ENCODE results near the gene RBBP8NL.

RBBP8NL gene

GRCh38 chr20:62457831-62458230 is 30.5 kb upstream of the RBBP8NL start:
- Histone ChIP-seq H3K4me3 (ENCODE audit: low read length) (no peak overlapping the region), H3K4me1 (ENCODE audit: insufficient read depth, low read length) (no peaks in the 10 kb centered on the region), H3K36me3 (ENCODE audit: insufficient read depth, low read length) (no peaks in the 10 kb centered on the region), H3K9me3 (ENCODE audit: low read length) (no peaks in the 10 kb centered on the region), H3K27me3 (ENCODE audit: insufficient read depth, low read length) (peaks cover 81% of the 10 kb centered on the region), H2AFZ (ENCODE audit: low read depth, low read length) (no peak overlapping the region)

DNA sequence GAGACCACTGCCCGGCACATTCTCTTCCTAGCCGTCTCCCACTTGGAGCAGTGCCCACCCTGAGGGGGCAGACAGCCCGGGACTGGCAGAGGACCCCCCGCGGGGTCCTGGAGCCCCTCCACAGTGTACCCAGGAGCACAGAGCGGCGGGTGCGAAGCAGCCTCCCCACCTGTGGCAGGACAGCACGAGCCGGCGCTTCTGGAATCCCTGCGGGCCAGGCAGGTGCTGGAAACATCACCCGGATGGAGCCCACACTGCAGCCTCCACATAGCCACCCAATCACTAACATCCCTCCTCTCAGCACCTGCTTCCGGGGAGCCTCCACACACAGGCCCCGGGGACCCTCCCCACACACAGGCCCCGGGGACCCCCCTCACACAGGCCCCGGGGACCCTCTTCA is 29.8 kb upstream of the RBBP8NL start:
- Histone ChIP-seq H3K27me3 (ENCODE audit: insufficient read depth, low read length) (peaks cover 74% of the 10 kb centered on the region), H3K36me3 (ENCODE audit: insufficient read depth, low read length) (no peaks in the 10 kb centered on the region), H3K9me3 (ENCODE audit: low read length) (no peaks in the 10 kb centered on the region), H2AFZ (ENCODE audit: low read depth, low read length) (no peak overlapping the region), H3K4me1 (ENCODE audit: insufficient read depth, low read length) (no peaks in the 10 kb centered on the region), H3K4me3 (ENCODE audit: low read length) (no peak overlapping the region)

DNA sequence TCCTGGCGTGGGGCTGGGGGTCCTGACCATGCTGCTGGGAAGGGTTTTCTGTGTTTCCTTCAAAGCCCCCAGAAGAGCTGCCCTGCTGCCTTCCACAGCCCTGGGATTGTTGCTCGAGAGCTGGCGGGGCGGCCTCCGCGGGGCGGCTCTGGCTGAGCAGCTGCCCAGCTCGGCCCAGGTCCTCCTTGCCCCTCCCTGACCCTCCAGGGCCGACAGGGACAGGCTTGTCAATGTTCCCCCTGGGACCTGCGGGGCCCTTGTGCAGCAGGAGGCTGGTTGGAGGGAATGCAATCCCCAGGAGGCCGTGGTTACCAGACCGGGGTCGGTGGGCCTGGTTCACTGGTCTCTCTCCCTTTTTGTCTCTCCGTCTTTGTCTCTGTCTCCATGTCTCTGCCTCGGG is 28.6 kb upstream of the RBBP8NL start:
- Histone ChIP-seq H3K9me3 (ENCODE audit: low read length) (no peaks in the 10 kb centered on the region), H3K27me3 (ENCODE audit: insufficient read depth, low read length) (peaks cover 62% of the 10 kb centered on the region), H3K36me3 (ENCODE audit: insufficient read depth, low read length) (no peaks in the 10 kb centered on the region), H3K4me1 (ENCODE audit: insufficient read depth, low read length) (no peaks in the 10 kb centered on the region), H2AFZ (ENCODE audit: low read depth, low read length) (no peak overlapping the region), H3K4me3 (ENCODE audit: low read length) (no peak overlapping the region)

DNA sequence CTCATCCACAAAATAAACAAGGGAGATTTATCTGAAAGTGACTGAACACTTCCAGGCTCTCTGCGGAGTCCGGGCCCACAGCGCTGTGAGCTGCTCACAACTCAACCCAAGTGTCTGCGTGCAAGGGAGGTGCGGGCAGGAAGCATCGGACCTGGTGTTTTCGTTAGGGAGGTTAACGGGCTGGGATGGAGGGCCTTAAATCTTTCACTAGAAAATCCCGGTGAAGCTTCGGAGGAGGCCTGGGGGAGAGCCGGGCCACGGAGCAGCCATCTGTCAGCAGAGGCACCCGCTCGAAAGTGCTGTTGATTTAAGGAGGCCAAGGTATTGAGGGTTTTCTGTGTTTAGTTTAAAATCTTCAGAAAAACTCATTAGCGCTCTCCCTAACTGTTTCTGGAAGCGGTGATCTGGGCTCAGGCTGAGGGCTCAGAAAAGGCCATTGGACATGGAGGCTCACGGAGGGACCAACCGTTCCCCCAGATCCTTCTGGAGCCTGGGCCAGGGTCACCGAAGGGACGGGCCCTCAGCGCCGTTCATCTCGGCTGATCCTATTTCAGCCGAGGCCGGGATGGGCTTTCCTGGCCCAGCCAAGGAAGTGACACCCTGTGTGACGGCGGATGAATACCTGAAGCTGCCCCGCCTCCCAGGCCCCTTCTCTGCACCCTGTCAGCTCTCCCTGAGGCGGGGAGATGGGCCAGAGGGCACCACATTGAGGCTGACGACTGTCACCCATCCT is 27.7 kb upstream of the RBBP8NL start:
- no peaks in the 10 kb centered on the region for H3K9me3 ChIP-seq (ENCODE audit: low read length)
- no peaks in the 10 kb centered on the region for H3K36me3 ChIP-seq (ENCODE audit: insufficient read depth, low read length)
- no peak overlapping the region for H3K4me3 ChIP-seq (ENCODE audit: low read length)
- no peaks in the 10 kb centered on the region for H3K4me1 ChIP-seq (ENCODE audit: insufficient read depth, low read length)
- H2AFZ ChIP-seq (ENCODE audit: low read depth, low read length): no peak overlapping the region
- peaks cover 60% of the 10 kb centered on the region for H3K27me3 ChIP-seq (ENCODE audit: insufficient read depth, low read length)

DNA sequence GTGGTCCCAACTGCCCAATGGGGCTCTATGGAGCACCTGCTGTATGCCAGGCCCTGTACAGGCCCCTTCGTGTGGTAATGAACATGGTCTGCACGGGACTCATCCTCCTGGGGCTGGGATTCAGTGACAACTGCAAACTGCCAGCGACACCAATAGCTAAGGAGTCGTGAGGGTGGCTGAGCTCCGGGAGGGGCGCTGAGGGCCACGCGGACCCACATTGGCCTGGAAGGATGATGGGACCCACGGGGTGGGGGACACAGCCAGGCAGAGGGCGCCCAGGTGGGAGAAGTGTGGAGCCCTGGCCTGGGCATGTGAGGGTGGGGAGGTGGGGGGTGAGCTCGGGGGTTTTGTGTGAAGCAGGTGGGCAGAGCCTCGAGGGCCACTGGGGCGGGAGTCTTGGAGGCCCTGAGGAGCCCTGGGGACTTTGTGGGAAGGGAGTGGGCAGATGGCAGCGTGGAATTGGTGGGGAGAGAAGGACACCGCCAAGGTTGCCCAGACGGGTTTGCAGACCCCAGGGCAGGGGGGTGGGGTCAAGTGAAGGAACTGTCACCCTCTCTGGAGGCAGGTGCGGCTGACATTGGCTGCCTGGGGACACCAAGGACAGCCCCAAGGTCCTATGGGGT is 26.0 kb upstream of the RBBP8NL start:
- H3K36me3 ChIP-seq (ENCODE audit: insufficient read depth, low read length): no peaks in the 10 kb centered on the region
- peaks cover 52% of the 10 kb centered on the region for H3K27me3 ChIP-seq (ENCODE audit: insufficient read depth, low read length)
- no peak overlapping the region for H2AFZ ChIP-seq (ENCODE audit: low read depth, low read length)
- no peak overlapping the region for H3K4me3 ChIP-seq (ENCODE audit: low read length)
- H3K4me1 ChIP-seq (ENCODE audit: insufficient read depth, low read length): peaks cover 7% of the 10 kb centered on the region
- no peaks in the 10 kb centered on the region for H3K9me3 ChIP-seq (ENCODE audit: low read length)

- Histone ChIP-seq H3K9me3 (ENCODE audit: low read length) (no peaks in the 10 kb centered on the region), H3K36me3 (ENCODE audit: insufficient read depth, low read length) (no peaks in the 10 kb centered on the region), H3K4me1 (ENCODE audit: insufficient read depth, low read length) (peaks cover 7% of the 10 kb centered on the region), H3K4me3 (ENCODE audit: low read length) (no peak overlapping the region), H3K27me3 (ENCODE audit: insufficient read depth, low read length) (peaks cover 45% of the 10 kb centered on the region), H2AFZ (ENCODE audit: low read depth, low read length) (no peak overlapping the region)
These were observed 25.2 kb upstream of the RBBP8NL start for GRCh38 chr20:62452475-62453095.

DNA sequence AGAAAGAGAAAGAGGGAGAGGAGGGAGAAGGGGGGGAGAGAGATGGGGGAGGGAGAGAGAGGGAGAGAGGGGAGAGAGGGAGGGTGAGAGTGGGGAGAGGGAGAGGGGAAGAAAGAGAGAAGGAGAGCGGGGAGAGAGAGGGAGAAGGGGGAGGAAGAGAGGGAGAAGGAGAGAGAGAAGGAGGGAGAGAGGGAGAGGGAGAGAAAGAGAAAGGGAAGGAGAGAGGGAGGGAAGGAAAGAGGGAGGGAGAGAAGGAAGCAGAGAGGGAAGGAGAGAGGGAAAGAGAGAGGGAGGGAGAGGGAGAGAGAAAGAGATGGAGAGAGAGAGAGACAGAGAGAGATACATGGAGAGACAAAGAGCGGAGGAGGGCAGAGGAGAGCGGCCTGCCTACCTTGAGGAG is 24.6 kb upstream of the RBBP8NL start:
- Histone ChIP-seq H3K4me1 (ENCODE audit: insufficient read depth, low read length) (peaks cover 7% of the 10 kb centered on the region), H3K9me3 (ENCODE audit: low read length) (no peaks in the 10 kb centered on the region), H2AFZ (ENCODE audit: low read depth, low read length) (no peak overlapping the region), H3K4me3 (ENCODE audit: low read length) (no peak overlapping the region), H3K27me3 (ENCODE audit: insufficient read depth, low read length) (peaks cover 39% of the 10 kb centered on the region), H3K36me3 (ENCODE audit: insufficient read depth, low read length) (no peaks in the 10 kb centered on the region)

DNA sequence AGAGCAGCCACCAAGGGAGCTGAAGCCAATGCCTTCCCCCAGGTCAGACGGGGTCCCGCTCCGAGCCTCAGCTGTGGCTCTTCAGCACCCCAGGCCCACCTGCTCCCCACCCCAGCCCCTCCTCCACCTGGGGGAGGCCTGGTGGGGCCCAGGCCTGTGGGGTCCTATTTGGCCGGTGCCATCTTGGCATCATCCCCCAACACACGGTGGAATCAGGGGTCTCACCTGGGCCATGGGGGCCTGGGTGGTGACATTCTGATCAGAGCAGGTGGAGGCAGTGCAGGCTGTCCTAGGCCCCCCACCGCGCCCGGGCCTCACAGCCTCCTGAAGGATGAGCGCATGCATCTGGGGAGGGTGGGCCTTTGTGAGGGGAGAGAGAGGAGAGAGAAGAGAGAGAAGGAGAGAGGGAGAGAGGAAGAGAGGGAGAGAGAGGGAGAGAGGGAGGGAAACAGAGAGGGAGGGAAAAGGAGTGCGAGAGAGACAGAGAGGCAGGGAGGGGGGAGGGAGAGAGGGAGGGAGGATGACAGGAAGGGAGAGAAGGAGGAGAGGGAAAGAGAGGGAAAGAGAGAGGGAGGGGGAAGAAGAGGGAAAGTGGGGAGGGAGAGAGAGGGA is 23.9 kb upstream of the RBBP8NL start:
- H3K9me3 ChIP-seq (ENCODE audit: low read length): no peaks in the 10 kb centered on the region
- no peak overlapping the region for H3K4me3 ChIP-seq (ENCODE audit: low read length)
- peaks cover 33% of the 10 kb centered on the region for H3K27me3 ChIP-seq (ENCODE audit: insufficient read depth, low read length)
- H3K4me1 ChIP-seq (ENCODE audit: insufficient read depth, low read length): peaks cover 7% of the 10 kb centered on the region
- no peak overlapping the region for H2AFZ ChIP-seq (ENCODE audit: low read depth, low read length)
- H3K36me3 ChIP-seq (ENCODE audit: insufficient read depth, low read length): no peaks in the 10 kb centered on the region

DNA sequence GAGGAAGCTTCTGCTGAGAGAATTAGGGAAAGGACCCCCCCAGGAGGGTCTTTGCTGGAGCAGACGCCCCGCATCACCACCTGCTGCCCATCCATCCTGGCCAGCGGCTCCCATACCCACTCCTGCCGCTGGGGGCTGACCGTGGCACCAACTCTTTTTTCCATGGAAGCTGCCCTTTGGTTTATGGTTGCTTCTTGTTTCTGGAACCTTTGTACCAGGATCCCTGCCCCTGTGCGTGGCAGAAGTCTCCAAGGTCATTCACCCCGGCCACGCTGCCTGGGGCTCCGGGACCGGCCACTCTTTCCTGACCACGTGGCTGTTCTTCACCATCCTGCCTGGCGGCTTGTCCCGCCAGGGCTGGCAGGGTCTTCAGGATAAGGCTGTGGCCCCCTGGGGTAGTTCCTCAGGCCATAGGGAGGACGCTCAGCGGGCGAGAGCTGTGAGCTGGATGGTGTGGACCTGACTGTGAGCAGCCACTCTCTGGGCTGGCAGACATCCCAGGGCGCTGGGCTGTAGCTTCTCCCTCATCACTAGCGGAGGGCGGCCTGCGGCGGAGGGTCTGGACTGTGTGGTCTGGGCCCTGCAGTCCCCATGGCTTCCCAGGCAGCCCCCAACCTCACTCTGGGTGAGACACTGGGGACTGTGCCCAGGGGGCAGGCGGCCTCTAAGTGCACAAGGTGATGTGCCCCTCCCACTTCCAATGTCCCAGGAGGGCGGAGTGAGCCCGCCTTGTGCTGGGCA is 22.8 kb upstream of the RBBP8NL start:
- H3K9me3 ChIP-seq (ENCODE audit: low read length): no peaks in the 10 kb centered on the region
- H2AFZ ChIP-seq (ENCODE audit: low read depth, low read length): no peak overlapping the region
- no peaks in the 10 kb centered on the region for H3K36me3 ChIP-seq (ENCODE audit: insufficient read depth, low read length)
- peaks cover 25% of the 10 kb centered on the region for H3K27me3 ChIP-seq (ENCODE audit: insufficient read depth, low read length)
- H3K4me3 ChIP-seq (ENCODE audit: low read length): no peak overlapping the region
- H3K4me1 ChIP-seq (ENCODE audit: insufficient read depth, low read length): peaks cover 7% of the 10 kb centered on the region

- Histone ChIP-seq H2AFZ (ENCODE audit: low read depth, low read length) (no peak overlapping the region), H3K36me3 (ENCODE audit: insufficient read depth, low read length) (no peaks in the 10 kb centered on the region), H3K9me3 (ENCODE audit: low read length) (no peaks in the 10 kb centered on the region), H3K4me1 (ENCODE audit: insufficient read depth, low read length) (peaks cover 7% of the 10 kb centered on the region), H3K4me3 (ENCODE audit: low read length) (no peak overlapping the region), H3K27me3 (ENCODE audit: insufficient read depth, low read length) (peaks cover 17% of the 10 kb centered on the region)
These were observed 21.4 kb upstream of the RBBP8NL start for GRCh38 chr20:62448788-62449187.

DNA sequence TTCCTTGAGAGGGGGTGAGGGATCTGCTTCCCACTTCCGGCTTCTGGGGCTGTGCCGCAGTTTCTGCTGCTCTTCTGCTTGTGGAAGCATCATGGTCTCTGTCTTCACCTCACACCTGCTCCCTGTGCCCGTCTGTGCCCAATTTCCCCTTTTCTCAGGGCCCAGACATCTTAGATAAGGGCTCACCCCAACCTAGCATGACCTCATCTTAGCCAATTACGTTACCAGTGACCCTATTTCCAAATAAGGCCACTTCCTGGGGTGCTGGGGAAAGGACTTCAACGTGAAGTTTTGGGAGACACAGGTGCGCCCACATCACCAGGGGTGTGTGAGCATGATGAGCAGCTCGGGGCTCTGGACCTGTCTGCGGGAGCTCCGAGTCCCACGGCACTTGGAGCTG is 20.7 kb upstream of the RBBP8NL start:
- H3K4me1 ChIP-seq (ENCODE audit: insufficient read depth, low read length): peaks cover 7% of the 10 kb centered on the region
- H3K9me3 ChIP-seq (ENCODE audit: low read length): no peaks in the 10 kb centered on the region
- H2AFZ ChIP-seq (ENCODE audit: low read depth, low read length): no peak overlapping the region
- peaks cover 14% of the 10 kb centered on the region for H3K27me3 ChIP-seq (ENCODE audit: insufficient read depth, low read length)
- no peaks in the 10 kb centered on the region for H3K36me3 ChIP-seq (ENCODE audit: insufficient read depth, low read length)
- H3K4me3 ChIP-seq (ENCODE audit: low read length): no peak overlapping the region

DNA sequence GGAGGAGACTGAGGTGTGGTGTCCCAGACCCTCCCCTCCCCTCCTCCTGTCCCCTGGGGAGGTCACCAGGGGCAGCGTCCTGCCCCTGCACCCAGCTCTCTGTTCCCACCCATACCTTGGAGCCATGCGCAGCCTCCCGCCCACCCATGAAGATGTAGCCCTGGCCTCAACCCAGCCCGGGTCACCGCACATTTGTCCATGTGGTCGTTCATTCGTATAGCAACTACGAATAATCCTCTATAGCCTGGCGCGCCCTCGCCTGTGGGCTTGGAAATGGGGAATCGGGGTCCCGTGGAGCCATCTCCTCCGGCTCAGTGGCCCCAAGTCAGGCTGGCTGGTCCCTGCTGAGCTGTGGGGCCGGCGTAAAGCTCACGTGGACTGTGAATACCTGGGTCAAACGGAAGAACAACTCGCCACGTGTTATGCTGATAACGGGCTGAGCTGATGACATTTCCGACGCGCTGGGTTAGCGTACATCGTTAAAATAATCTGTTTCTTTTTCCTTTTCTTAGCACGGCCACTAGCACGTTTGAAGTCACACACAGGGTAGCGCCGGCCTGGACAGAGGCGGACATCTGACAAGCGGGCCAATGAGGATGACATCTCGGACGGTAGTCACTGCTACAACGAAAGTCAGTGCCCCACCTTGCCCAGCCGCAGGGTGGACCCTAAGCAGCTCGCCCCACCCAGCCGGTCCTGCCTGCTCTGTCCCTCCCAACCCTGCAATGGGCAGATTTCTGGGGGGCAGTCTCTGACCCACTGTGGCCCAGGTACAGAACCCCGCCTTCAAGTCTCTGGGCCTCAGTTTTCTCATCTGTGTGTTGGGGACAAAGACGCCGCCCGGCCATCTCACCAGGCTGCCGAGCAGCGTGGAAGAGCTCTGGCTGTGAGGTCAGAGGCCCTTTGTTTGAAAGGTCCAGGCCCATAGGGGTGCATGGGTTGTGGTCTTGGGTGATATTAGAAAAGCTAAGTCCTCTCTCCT is 19.8 kb upstream of the RBBP8NL start:
- no peaks in the 10 kb centered on the region for H3K9me3 ChIP-seq (ENCODE audit: low read length)
- peaks cover 7% of the 10 kb centered on the region for H3K4me1 ChIP-seq (ENCODE audit: insufficient read depth, low read length)
- no peak overlapping the region for H3K4me3 ChIP-seq (ENCODE audit: low read length)
- peaks cover 13% of the 10 kb centered on the region for H3K27me3 ChIP-seq (ENCODE audit: insufficient read depth, low read length)
- no peak overlapping the region for H2AFZ ChIP-seq (ENCODE audit: low read depth, low read length)
- no peaks in the 10 kb centered on the region for H3K36me3 ChIP-seq (ENCODE audit: insufficient read depth, low read length)
